HepG2 (cell line): ENCODE results near the gene VWA7. TPM values are rescaled to one million over a fixed set of nuclear protein-coding genes. Genes with fewer than 3 reads are reported as not detected.

Source experiments
- CREBL2 ChIP-seq: sonication (generic); formaldehyde crosslinking; IDR thresholded peaks from 2 replicates; pipeline ENCODE4 v1.8.1; 2023; ENCODE audit warnings: missing genetic modification reagents, mild to moderate bottlenecking, borderline replicate concordance
- DR1 ChIP-seq: sonication (generic); formaldehyde crosslinking; IDR thresholded peaks from 2 replicates; pipeline ENCODE4 v1.8.0; 2021; ENCODE audit warnings: mild to moderate bottlenecking, missing genetic modification reagents, inconsistent platforms
- GLI4 ChIP-seq: sonication (generic); formaldehyde crosslinking; IDR thresholded peaks from 2 replicates; pipeline ENCODE4 v1.5.1; 2020; ENCODE audit warnings: missing genetic modification reagents, mild to moderate bottlenecking, moderate library complexity, borderline replicate concordance
- KDM3A ChIP-seq: IDR thresholded peaks from 2 replicates; pipeline ENCODE4 v1.6.1; 2018; ENCODE audit warnings: low read depth, missing compliant biosample characterization
- PREB ChIP-seq: sonication (generic); formaldehyde crosslinking; IDR thresholded peaks from 2 replicates; pipeline ENCODE4 v1.4.0; 2020; ENCODE audit warnings: missing genetic modification reagents
- SIX1 ChIP-seq: sonication (generic); formaldehyde crosslinking; IDR thresholded peaks from 2 replicates; pipeline ENCODE4 v1.4.0; 2020; ENCODE audit warnings: missing genetic modification reagents, borderline replicate concordance
- TERF1 ChIP-seq: sonication (generic); formaldehyde crosslinking; IDR thresholded peaks from 2 replicates; pipeline ENCODE4 v1.8.0; 2022; ENCODE audit warnings: mild to moderate bottlenecking, missing genetic modification reagents, moderate library complexity
- ZBTB4 ChIP-seq: sonication (generic); formaldehyde crosslinking; IDR thresholded peaks from 2 replicates; pipeline ENCODE4 v1.4.0; 2020; ENCODE audit warnings: missing genetic modification reagents, mild to moderate bottlenecking, borderline replicate concordance
- ZNF430 ChIP-seq: sonication (generic); formaldehyde crosslinking; IDR thresholded peaks from 2 replicates; pipeline ENCODE4 v1.9.0; 2021; ENCODE audit warnings: mild to moderate bottlenecking, missing genetic modification reagents
- ZNF839 ChIP-seq: sonication (generic); formaldehyde crosslinking; IDR thresholded peaks from 2 replicates; pipeline ENCODE4 v1.4.0; 2020; ENCODE audit warnings: missing genetic modification reagents, mild to moderate bottlenecking, borderline replicate concordance
- ZSCAN30 ChIP-seq: sonication (generic); formaldehyde crosslinking; IDR thresholded peaks from 2 replicates; pipeline ENCODE4 v1.5.0; 2020; ENCODE audit warnings: mild to moderate bottlenecking, missing genetic modification reagents
- polyA plus RNA-seq, 8 experiments: library from polyadenylated mRNA; depleted of rRNA in 3 of 8; stranded (reverse) in 7 of 8; unstranded in 1 of 8; fragments of >200 nt; fragmentation: Illumina TruSeq in 4 of 8; extraction: Trizol in 4 of 8; gene quantifications; 2 replicates each; pipeline versions ENCODE4 v1.2.1 to v1.2.3, GENCODE V29; 2011 to 2016; ENCODE audit warnings: low read depth in 4 of 8, missing spikeins in 1 of 8, mixed read lengths in 1 of 8; ENCODE audit not compliant: insufficient read depth in 1 of 8
- total RNA-seq, 5 experiments: library from RNA; depleted of rRNA; stranded (reverse); fragments of >200 nt; fragmentation: Illumina TruSeq; extraction: Trizol; gene quantifications; 2 replicates each; pipeline ENCODE4 v1.2.3, GENCODE V29; 2016; ENCODE audit warnings: low read depth in 1 of 5
- TF ChIP-seq, protein P1 (sequence below), 2 experiments: IDR thresholded peaks; 2 replicates each; pipeline ENCODE4 v1.6.1; 2011 to 2012; ENCODE audit warnings: low read length in 2 of 2, borderline replicate concordance in 1 of 2, low read depth in 1 of 2, mild to moderate bottlenecking in 1 of 2, moderate library complexity in 1 of 2
- TF ChIP-seq, protein P2 (sequence below): sonication (generic); formaldehyde crosslinking; conservative IDR thresholded peaks from 2 replicates; pipeline ENCODE4 v1.4.0; 2020; ENCODE audit warnings: missing genetic modification reagents
- TF ChIP-seq, protein P3 (sequence below): sonication (generic); formaldehyde crosslinking; IDR thresholded peaks from 2 replicates; pipeline ENCODE4 v1.5.0; 2020; ENCODE audit warnings: missing genetic modification reagents

VWA7 gene
- total and polyA plus RNA-seq, 2 of the 13 experiments (the other 11 are each of a cell fraction or from before 2014, with no cell fraction given) = 0.86 to 3.3 TPM

DNA sequence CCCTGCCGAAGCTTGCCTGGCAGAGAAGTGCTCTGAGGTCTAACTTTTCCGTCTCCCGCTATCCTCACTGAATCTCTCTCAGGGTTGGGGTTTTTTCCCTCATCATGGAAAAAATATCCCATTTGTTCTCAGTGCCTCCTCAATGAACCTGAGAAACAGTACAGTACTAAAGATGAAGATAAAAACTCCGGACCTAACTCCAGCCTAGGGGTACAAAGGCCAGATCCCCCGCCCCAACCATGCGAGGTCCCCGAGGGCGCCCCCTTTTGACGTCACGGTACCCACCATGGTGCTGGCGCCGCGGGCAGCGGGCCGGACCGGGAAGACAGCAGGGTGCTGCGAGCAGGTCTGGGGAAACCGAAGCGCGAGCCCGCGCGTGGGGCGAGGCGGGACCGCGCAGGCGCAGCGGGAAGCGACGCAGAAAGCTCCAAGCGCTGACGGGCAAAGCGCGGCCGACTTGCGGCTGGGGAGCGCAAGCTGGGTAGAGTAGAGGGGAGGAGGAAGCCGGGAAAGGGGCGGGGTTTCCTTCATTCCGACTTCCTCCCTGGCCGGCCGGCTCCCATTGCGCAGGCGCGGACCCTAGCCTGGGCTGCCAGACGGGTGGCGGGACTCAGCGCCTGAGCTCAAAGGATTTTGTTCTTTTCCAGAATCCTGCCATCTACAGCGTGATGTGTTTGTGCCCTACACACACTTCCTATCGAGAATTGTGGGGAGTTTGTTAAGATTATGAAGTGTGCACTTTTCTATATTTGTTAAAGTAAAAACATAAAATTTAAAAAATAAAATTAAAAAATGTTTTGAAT lies 29.5 kb upstream of the VWA7 start, which contains the start of gene LSM2 (continued):
- TF ChIP-seq, protein P1, sequence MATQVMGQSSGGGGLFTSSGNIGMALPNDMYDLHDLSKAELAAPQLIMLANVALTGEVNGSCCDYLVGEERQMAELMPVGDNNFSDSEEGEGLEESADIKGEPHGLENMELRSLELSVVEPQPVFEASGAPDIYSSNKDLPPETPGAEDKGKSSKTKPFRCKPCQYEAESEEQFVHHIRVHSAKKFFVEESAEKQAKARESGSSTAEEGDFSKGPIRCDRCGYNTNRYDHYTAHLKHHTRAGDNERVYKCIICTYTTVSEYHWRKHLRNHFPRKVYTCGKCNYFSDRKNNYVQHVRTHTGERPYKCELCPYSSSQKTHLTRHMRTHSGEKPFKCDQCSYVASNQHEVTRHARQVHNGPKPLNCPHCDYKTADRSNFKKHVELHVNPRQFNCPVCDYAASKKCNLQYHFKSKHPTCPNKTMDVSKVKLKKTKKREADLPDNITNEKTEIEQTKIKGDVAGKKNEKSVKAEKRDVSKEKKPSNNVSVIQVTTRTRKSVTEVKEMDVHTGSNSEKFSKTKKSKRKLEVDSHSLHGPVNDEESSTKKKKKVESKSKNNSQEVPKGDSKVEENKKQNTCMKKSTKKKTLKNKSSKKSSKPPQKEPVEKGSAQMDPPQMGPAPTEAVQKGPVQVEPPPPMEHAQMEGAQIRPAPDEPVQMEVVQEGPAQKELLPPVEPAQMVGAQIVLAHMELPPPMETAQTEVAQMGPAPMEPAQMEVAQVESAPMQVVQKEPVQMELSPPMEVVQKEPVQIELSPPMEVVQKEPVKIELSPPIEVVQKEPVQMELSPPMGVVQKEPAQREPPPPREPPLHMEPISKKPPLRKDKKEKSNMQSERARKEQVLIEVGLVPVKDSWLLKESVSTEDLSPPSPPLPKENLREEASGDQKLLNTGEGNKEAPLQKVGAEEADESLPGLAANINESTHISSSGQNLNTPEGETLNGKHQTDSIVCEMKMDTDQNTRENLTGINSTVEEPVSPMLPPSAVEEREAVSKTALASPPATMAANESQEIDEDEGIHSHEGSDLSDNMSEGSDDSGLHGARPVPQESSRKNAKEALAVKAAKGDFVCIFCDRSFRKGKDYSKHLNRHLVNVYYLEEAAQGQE (IDR thresholded peaks at IDR 0.05; ENCODE audit: borderline replicate concordance in 1 of 2, low read depth in 1 of 2, low read length in 2 of 2) = peak in 1 of 2 experiments; percentile 73; a peak in 2 of 4 replicates
- TF ChIP-seq GLI4 (no peak), SIX1 (CRISPR knock-in tag) (0 out of 2 replicates have a peak, but pooled peaks have one; percentile 17), CREBL2 (peak; percentile 34; the same call in 1 of the 2 replicates), KDM3A (CRISPR knock-in tag) (peak; percentile 96), DR1 (CRISPR knock-in tag) (peak; percentile 95), ZNF430 (peak; percentile 96), TERF1 (0 out of 2 replicates have a peak, but pooled peaks have one; percentile 61), ZSCAN30 (CRISPR knock-in tag) (peak; percentile 19; the same call in 1 of the 2 replicates), ZNF839 (CRISPR knock-in tag) (peak; percentile 61; the same call in 1 of the 2 replicates), PREB (CRISPR knock-in tag) (no peak; the same call in 1 of the 2 replicates), ZBTB4 (CRISPR knock-in tag) (no peak)
- TF ChIP-seq, protein P2, sequence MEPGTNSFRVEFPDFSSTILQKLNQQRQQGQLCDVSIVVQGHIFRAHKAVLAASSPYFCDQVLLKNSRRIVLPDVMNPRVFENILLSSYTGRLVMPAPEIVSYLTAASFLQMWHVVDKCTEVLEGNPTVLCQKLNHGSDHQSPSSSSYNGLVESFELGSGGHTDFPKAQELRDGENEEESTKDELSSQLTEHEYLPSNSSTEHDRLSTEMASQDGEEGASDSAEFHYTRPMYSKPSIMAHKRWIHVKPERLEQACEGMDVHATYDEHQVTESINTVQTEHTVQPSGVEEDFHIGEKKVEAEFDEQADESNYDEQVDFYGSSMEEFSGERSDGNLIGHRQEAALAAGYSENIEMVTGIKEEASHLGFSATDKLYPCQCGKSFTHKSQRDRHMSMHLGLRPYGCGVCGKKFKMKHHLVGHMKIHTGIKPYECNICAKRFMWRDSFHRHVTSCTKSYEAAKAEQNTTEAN = peak; percentile 64
- TF ChIP-seq, protein P3, sequence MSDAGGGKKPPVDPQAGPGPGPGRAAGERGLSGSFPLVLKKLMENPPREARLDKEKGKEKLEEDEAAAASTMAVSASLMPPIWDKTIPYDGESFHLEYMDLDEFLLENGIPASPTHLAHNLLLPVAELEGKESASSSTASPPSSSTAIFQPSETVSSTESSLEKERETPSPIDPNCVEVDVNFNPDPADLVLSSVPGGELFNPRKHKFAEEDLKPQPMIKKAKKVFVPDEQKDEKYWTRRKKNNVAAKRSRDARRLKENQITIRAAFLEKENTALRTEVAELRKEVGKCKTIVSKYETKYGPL (CRISPR knock-in tag) = no peak
